ENCODE measurements around the gene SYT3. TPM values are rescaled to one million over a fixed set of nuclear protein-coding genes. Genes with fewer than 3 reads are reported as not detected.

Gene SYT3
- total and polyA plus RNA-seq, 2 donors (not counting 3 experiments of a cell fraction or from before 2014, with no cell fraction given): 0.11 to 0.53 TPM

DNA sequence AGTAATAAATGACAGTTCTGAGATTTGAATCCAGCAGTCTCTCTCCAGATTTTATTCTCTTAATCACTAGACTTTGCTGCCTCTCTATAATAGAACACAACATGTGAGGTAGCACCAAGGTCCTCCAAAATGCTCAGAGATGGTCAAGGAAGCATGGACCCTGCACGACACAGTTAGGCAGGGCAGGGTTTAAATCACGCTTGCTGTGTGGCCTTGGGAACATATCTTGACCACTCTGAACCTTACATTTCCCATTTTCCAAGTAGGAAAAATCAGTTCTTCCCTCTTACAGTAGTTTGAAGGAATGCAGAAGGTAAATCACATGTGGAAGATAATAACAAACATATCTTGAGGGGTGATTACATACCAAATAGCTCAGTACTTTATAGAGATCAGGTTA lies 6.3 kb downstream of the SYT3 start:
- TF ChIP-seq, protein P1, sequence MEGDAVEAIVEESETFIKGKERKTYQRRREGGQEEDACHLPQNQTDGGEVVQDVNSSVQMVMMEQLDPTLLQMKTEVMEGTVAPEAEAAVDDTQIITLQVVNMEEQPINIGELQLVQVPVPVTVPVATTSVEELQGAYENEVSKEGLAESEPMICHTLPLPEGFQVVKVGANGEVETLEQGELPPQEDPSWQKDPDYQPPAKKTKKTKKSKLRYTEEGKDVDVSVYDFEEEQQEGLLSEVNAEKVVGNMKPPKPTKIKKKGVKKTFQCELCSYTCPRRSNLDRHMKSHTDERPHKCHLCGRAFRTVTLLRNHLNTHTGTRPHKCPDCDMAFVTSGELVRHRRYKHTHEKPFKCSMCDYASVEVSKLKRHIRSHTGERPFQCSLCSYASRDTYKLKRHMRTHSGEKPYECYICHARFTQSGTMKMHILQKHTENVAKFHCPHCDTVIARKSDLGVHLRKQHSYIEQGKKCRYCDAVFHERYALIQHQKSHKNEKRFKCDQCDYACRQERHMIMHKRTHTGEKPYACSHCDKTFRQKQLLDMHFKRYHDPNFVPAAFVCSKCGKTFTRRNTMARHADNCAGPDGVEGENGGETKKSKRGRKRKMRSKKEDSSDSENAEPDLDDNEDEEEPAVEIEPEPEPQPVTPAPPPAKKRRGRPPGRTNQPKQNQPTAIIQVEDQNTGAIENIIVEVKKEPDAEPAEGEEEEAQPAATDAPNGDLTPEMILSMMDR (IDR thresholded peaks at IDR 0.05; ENCODE audit: extremely low read depth in 1 of 2, insufficient read depth in 1 of 2, low read depth in 1 of 2, low read length in 2 of 2): no peak
- no peak for TF ChIP-seq POLR2AphosphoS5 (IDR thresholded peaks at IDR 0.05; ENCODE audit: insufficient read depth, low read depth, low read length)
- TF ChIP-seq MYC (IDR thresholded peaks at IDR 0.05; ENCODE audit: low read depth, low read length): no peak
- TF ChIP-seq MAX (IDR thresholded peaks at IDR 0.05; ENCODE audit: insufficient read depth, insufficient read length): no peak
- no peak for TF ChIP-seq EZH2 (IDR thresholded peaks at IDR 0.05; ENCODE audit: borderline replicate concordance, low read depth, low read length, severe bottlenecking)
- no peak for TF ChIP-seq JUN (IDR thresholded peaks at IDR 0.05; ENCODE audit: borderline replicate concordance, insufficient read depth, insufficient read length, low read depth)
- TF ChIP-seq FOS (IDR thresholded peaks at IDR 0.05; ENCODE audit: borderline replicate concordance, insufficient read depth, low read length): no peak
- no peak for TF ChIP-seq GATA2 (IDR thresholded peaks at IDR 0.05; ENCODE audit: insufficient read depth, insufficient read length, low read depth, low read length)
- TF ChIP-seq POLR2A (IDR thresholded peaks at IDR 0.05; ENCODE audit: low read depth, low read length): no peak
- POLR2A ChIA-PET: no interaction called here
- H3K79me2 ChIP-seq (ENCODE audit: control insufficient read depth, insufficient read depth, low read length): no peaks in the 10 kb centered on the region
- H3K9ac ChIP-seq (replicated peaks; ENCODE audit: extremely low read depth, insufficient read depth, low read length): no peak overlapping the region
- FAIRE-seq (no peak), DNase-seq (ENCODE audit: low read depth, low spot score) (no peak)
- H4K20me1 ChIP-seq (replicated peaks; ENCODE audit: control insufficient read depth, extremely low read depth, insufficient read depth, low read length): no peaks in the 10 kb centered on the region
- dilution Hi-C loops (cut with MboI; ENCODE audit: extremely low pct_ligation_motif_present, low sequenced_read_pairs): no loop called here
- no peaks in the 10 kb centered on the region for H3K9me1 ChIP-seq (replicated peaks; ENCODE audit: control insufficient read depth, extremely low read depth, insufficient read depth, low read length)
- no peak overlapping the region for H2AFZ ChIP-seq (ENCODE audit: low read depth, low read length)
- intact Hi-C loops (cut with micrococcal nuclease): no loop called here
- BruUV-seq (replicated peaks): no TSS peak
- H3K36me3 ChIP-seq (ENCODE audit: control insufficient read depth in 2 of 2, extremely low read depth in 1 of 2, insufficient read depth in 2 of 2, low read length in 2 of 2): no peaks in the 10 kb centered on the region
- H3K4me1 ChIP-seq (ENCODE audit: control insufficient read depth, extremely low read depth, insufficient read depth, low read length): no peaks in the 10 kb centered on the region
- no peaks in the 10 kb centered on the region for H3K9me3 ChIP-seq (replicated peaks; ENCODE audit: control insufficient read depth, insufficient read depth, low read length)
- CTCF ChIA-PET: no interaction called here
- H3K4me3 ChIP-seq (replicated peaks in 1 of 3; ENCODE audit: insufficient read depth in 1 of 3, low read depth in 1 of 3, low read length in 3 of 3): no peak overlapping the region
- H3K27ac ChIP-seq (ENCODE audit: insufficient read depth, low read depth, low read length): no peak overlapping the region
- peaks cover 3 to 8% of the 10 kb centered on the region in 2 experiments for H3K27me3 ChIP-seq (ENCODE audit: control insufficient read depth in 2 of 2, insufficient read depth in 2 of 2, low read length in 2 of 2)
- H3K4me2 ChIP-seq (ENCODE audit: insufficient read depth, low read length): no peak overlapping the region
